WTC11 (cell line): ENCODE measurements around the gene MEGF11. TPM values are rescaled to one million over a fixed set of nuclear protein-coding genes. Genes with fewer than 3 reads are reported as not detected.
A peak's percentile ranks its signal among the peaks of the same experiment; 100 is the strongest.

Experiments
- ATAC-seq: fragments of 200-7000 bp; cut with Tn5 transposase; 2 replicates; pipeline ENCODE4 v1.10.0; 2021; ENCODE audit warnings: mild to moderate bottlenecking, moderate library complexity
- CTCF ChIA-PET: fragments of 300-600 bp; sonication (Branson Sonifier 250); formaldehyde crosslinking; loops from one replicate; lab custom pipeline; 2021; ENCODE audit warnings: antibody characterized with exemption; lab: Charles Lee
- POLR2A ChIA-PET: fragments of 350-600 bp; sonication (Branson Sonifier 250); formaldehyde crosslinking; loops from one replicate; lab custom pipeline; 2021; ENCODE audit warnings: antibody characterized with exemption; lab: Charles Lee
- DNase-seq: peaks from one replicate; pipeline ENCODE4 v3.0.0; 2021; ENCODE audit warnings: low spot score
- H3K27ac Mint-ChIP-seq: 2 replicates; pipeline ENCODE4 v1.8.0; 2021; ENCODE audit warnings: mixed read lengths
- H3K27me3 Mint-ChIP-seq: 2 replicates; pipeline ENCODE4 v1.8.0; 2021; ENCODE audit warnings: low read depth, mild to moderate bottlenecking, moderate library complexity, mixed read lengths
- H3K36me3 Mint-ChIP-seq: 2 replicates; pipeline ENCODE4 v1.8.0; 2021; ENCODE audit warnings: mixed read lengths
- H3K4me1 Mint-ChIP-seq: 2 replicates; pipeline ENCODE4 v1.8.0; 2022; ENCODE audit warnings: mixed read lengths
- H3K4me3 Mint-ChIP-seq: 2 replicates; pipeline ENCODE4 v1.8.0; 2021; ENCODE audit warnings: mild to moderate bottlenecking, moderate library complexity, mixed read lengths
- H3K9me3 Mint-ChIP-seq: 2 replicates; pipeline ENCODE4 v1.8.0; 2021; ENCODE audit warnings: mixed read lengths
- CDX4 ChIP-seq: fragments of 250-450 bp; sonication (Bioruptor Pico); IDR thresholded peaks from 2 replicates; pipeline ENCODE4 v1.9.0; 2021; ENCODE audit warnings: moderate library complexity, mild to moderate bottlenecking, inconsistent platforms, borderline replicate concordance
- CREM ChIP-seq: sonication (generic); formaldehyde crosslinking; IDR thresholded peaks from 2 replicates; pipeline ENCODE4 v1.8.1; 2022; ENCODE audit warnings: mild to moderate bottlenecking, missing genetic modification reagents, moderate library complexity
- EMX1 ChIP-seq: fragments of 250-450 bp; sonication (Bioruptor Pico); IDR thresholded peaks from 2 replicates; pipeline ENCODE4 v1.8.0; 2021; ENCODE audit warnings: mild to moderate bottlenecking
- ERG ChIP-seq: fragments of 250-450 bp; sonication (Bioruptor Pico); IDR thresholded peaks from 2 replicates; pipeline ENCODE4 v1.8.0; 2021; ENCODE audit warnings: mild to moderate bottlenecking
- ETV6 ChIP-seq: sonication (generic); formaldehyde crosslinking; IDR thresholded peaks from 2 replicates; pipeline ENCODE4 v1.8.1; 2022; ENCODE audit warnings: mild to moderate bottlenecking, missing genetic modification reagents
- FOXP4 ChIP-seq: sonication (generic); formaldehyde crosslinking; IDR thresholded peaks from 2 replicates; pipeline ENCODE4 v1.8.0; 2022; ENCODE audit warnings: mild to moderate bottlenecking, missing genetic modification reagents
- GRHL2 ChIP-seq: fragments of 250-450 bp; sonication (Bioruptor Pico); IDR thresholded peaks from 2 replicates; pipeline ENCODE4 v1.8.0; 2022; ENCODE audit warnings: mild to moderate bottlenecking, moderate library complexity; ENCODE audit not compliant: insufficient replicate concordance, severe bottlenecking
- KAT7 ChIP-seq: sonication (generic); formaldehyde crosslinking; IDR thresholded peaks from 2 replicates; pipeline ENCODE4 v1.8.1; 2023; ENCODE audit warnings: missing genetic modification reagents, mild to moderate bottlenecking, borderline replicate concordance
- MAX ChIP-seq: sonication (generic); formaldehyde crosslinking; IDR thresholded peaks from 2 replicates; pipeline ENCODE4 v1.8.0; 2022; ENCODE audit warnings: mild to moderate bottlenecking, missing genetic modification reagents
- MYBL2 ChIP-seq: sonication (generic); formaldehyde crosslinking; IDR thresholded peaks from 2 replicates; pipeline ENCODE4 v1.8.1; 2023; ENCODE audit warnings: mild to moderate bottlenecking, moderate library complexity, missing genetic modification reagents
- RORB ChIP-seq: fragments of 250-450 bp; sonication (Bioruptor Pico); IDR thresholded peaks from 2 replicates; pipeline ENCODE4 v1.9.0; 2021; ENCODE audit warnings: mild to moderate bottlenecking
- SMAD4 ChIP-seq: sonication (generic); formaldehyde crosslinking; IDR thresholded peaks from 2 replicates; pipeline ENCODE4 v1.8.0; 2022; ENCODE audit warnings: mild to moderate bottlenecking, missing genetic modification reagents
- TP53 ChIP-seq: sonication (generic); formaldehyde crosslinking; IDR thresholded peaks from 2 replicates; pipeline ENCODE4 v1.8.1; 2023; ENCODE audit warnings: mild to moderate bottlenecking, missing genetic modification reagents
- USF1 ChIP-seq: sonication (generic); formaldehyde crosslinking; IDR thresholded peaks from 2 replicates; pipeline ENCODE4 v1.8.0; 2022; ENCODE audit warnings: mild to moderate bottlenecking, missing genetic modification reagents
- USF2 ChIP-seq: sonication (generic); formaldehyde crosslinking; IDR thresholded peaks from 2 replicates; pipeline ENCODE4 v1.8.1; 2023; ENCODE audit warnings: mild to moderate bottlenecking, missing genetic modification reagents, moderate library complexity
- ZBTB21 ChIP-seq: sonication (generic); formaldehyde crosslinking; IDR thresholded peaks from 2 replicates; pipeline ENCODE4 v1.8.1; 2023; ENCODE audit warnings: mild to moderate bottlenecking, missing genetic modification reagents, borderline replicate concordance
- ZMAT4 ChIP-seq: fragments of 250-450 bp; sonication (Bioruptor Pico); IDR thresholded peaks from 2 replicates; pipeline ENCODE4 v1.9.0; 2021; ENCODE audit warnings: mild to moderate bottlenecking
- ZNF423 ChIP-seq: fragments of 250-450 bp; sonication (Bioruptor Pico); IDR thresholded peaks from 2 replicates; pipeline ENCODE4 v2.1.2; 2022; ENCODE audit warnings: mild to moderate bottlenecking, moderate library complexity
- ZNF425 ChIP-seq: fragments of 250-450 bp; sonication (Bioruptor Pico); conservative IDR thresholded peaks from 2 replicates; pipeline ENCODE4 v1.9.0; 2021; ENCODE audit warnings: mild to moderate bottlenecking
- ZSCAN18 ChIP-seq: fragments of 250-450 bp; sonication (Bioruptor Pico); IDR thresholded peaks from 2 replicates; pipeline ENCODE4 v2.1.2; 2022; ENCODE audit warnings: mild to moderate bottlenecking, moderate library complexity
- total RNA-seq: library from RNA; stranded (reverse); gene quantifications from 3 replicates; pipeline ENCODE4 v1.2.3, GENCODE V29; 2021

MEGF11 gene
- total RNA-seq, 1 experiment from 2014 or later, result 3.3 TPM

GRCh38 chr15:66043264-66043663, 210.3 kb downstream of the MEGF11 start:
- Mint-ChIP-seq H3K27me3 (no peaks in the 10 kb centered on the region; the same call in 1 of the 2 replicates), H3K27ac (0 out of 2 replicates have a peak overlapping the region, but pooled peaks have one; percentile 83), H3K4me1 (peaks cover 50% of the 10 kb centered on the region), H3K4me3 (no peak overlapping the region), H3K9me3 (peaks cover 3% of the 10 kb centered on the region; the same call in 1 of the 2 replicates), H3K36me3 (no peaks in the 10 kb centered on the region; the same call in 1 of the 2 replicates)
- ChIA-PET CTCF (interaction anchor here (1.3 to 1.6 kb wide), 2 partner anchors 16 to 38 kb away, joined by 3 to 4 read pairs; no protein-coding TSS in a partner anchor), POLR2A (interaction anchor here (0.6 kb wide), 1 partner anchor 21 kb away, joined by 3 read pairs; no protein-coding TSS in a partner anchor)
- ATAC-seq (no peak), DNase-seq (no peak)
- TF ChIP-seq MYBL2 (CRISPR knock-in tag) (no peak), ZSCAN18 (CRISPR knock-in tag) (no peak), ZMAT4 (CRISPR knock-in tag) (no peak), USF2 (CRISPR knock-in tag) (no peak), FOXP4 (CRISPR knock-in tag) (no peak)

- peaks cover 57% of the 10 kb centered on the region for H3K4me1 Mint-ChIP-seq
- H3K36me3 Mint-ChIP-seq, result no peaks in the 10 kb centered on the region; the same call in 1 of the 2 replicates
- TF ChIP-seq ERG (CRISPR knock-in tag), result no peak
- TF ChIP-seq USF2 (CRISPR knock-in tag), result peak; percentile 50
- no peak for TF ChIP-seq EMX1 (CRISPR knock-in tag)
- TF ChIP-seq ETV6 (CRISPR knock-in tag), result no peak
- TF ChIP-seq ZBTB21, result peak; percentile 98
- TF ChIP-seq RORB, result no peak
- no peak for TF ChIP-seq TP53
- TF ChIP-seq ZNF425, result no peak
- TF ChIP-seq CREM, result 0 out of 2 replicates have a peak, but pooled peaks have one; percentile 17
- TF ChIP-seq MAX (CRISPR knock-in tag), result no peak
- TF ChIP-seq SMAD4 (CRISPR knock-in tag), result no peak
- no peak for TF ChIP-seq GRHL2 (CRISPR knock-in tag)
- no peak for TF ChIP-seq KAT7 (CRISPR knock-in tag)
- TF ChIP-seq ZNF423 (CRISPR knock-in tag), result no peak
- peak; percentile 32; the same call in 1 of the 2 replicates for TF ChIP-seq USF1
- no peak for TF ChIP-seq CDX4
- TF ChIP-seq, all 79 proteins: peak for 4
- ATAC-seq (peak; percentile 88), DNase-seq (peak; percentile 77)
- Mint-ChIP-seq H3K9me3 (peaks cover 3% of the 10 kb centered on the region; the same call in 1 of the 2 replicates), H3K27ac (peak overlapping the region; percentile 92), H3K27me3 (no peaks in the 10 kb centered on the region; the same call in 1 of the 2 replicates), H3K4me3 (no peak overlapping the region)
- CTCF ChIA-PET, result interaction anchor here (0.7 to 1.6 kb wide), 5 partner anchors 15 to 109 kb away, joined by 3 to 6 read pairs (median 4); no protein-coding TSS in a partner anchor
- POLR2A ChIA-PET, result no interaction called here
Observed at GRCh38 chr15:66042624-66043023, 210.9 kb downstream of the MEGF11 start.
